ENCODE results near the gene PLSCR2.
"Not testable (repeated sequence)": the region's sequence is repeated elsewhere in the genome, so short reads cannot be mapped to it uniquely, and the experiment has no call there.

The PLSCR2 gene

GRCh38 chr3:146499701-146500100 is 30.3 kb upstream of the PLSCR2 start:
- H3K9ac ChIP-seq (ENCODE audit: low read length): no peak overlapping the region
- H3K36me3 ChIP-seq (ENCODE audit: control insufficient read depth, insufficient read depth, low read length): no peaks in the 10 kb centered on the region
- H3K27me3 ChIP-seq (ENCODE audit: control insufficient read depth, insufficient read depth, low read length): no peaks in the 10 kb centered on the region
- peaks cover 12% of the 10 kb centered on the region for H3K4me1 ChIP-seq (ENCODE audit: control insufficient read depth, insufficient read depth, low read length)
- no peaks in the 10 kb centered on the region for H3K9me3 ChIP-seq (ENCODE audit: control insufficient read depth, low read length)
- H3K4me3 ChIP-seq (ENCODE audit: low read length): no peak overlapping the region

- Histone ChIP-seq H3K27me3 (ENCODE audit: control insufficient read depth, insufficient read depth, low read length) (no peaks in the 10 kb centered on the region), H3K9ac (ENCODE audit: low read length) (no peak overlapping the region), H3K9me3 (ENCODE audit: control insufficient read depth, low read length) (no peaks in the 10 kb centered on the region), H3K4me3 (ENCODE audit: low read length) (no peak overlapping the region), H3K36me3 (ENCODE audit: control insufficient read depth, insufficient read depth, low read length) (no peaks in the 10 kb centered on the region), H3K4me1 (ENCODE audit: control insufficient read depth, insufficient read depth, low read length) (peaks cover 8% of the 10 kb centered on the region)
These were observed 28.8 kb upstream of the PLSCR2 start for GRCh38 chr3:146498002-146498736.

GRCh38 chr3:146497145-146497843 is 27.9 kb upstream of the PLSCR2 start:
- H3K4me1 ChIP-seq (ENCODE audit: control insufficient read depth, insufficient read depth, low read length); H3K4me3 ChIP-seq (ENCODE audit: low read length); H3K9me3 ChIP-seq (ENCODE audit: control insufficient read depth, low read length); H3K9ac ChIP-seq (ENCODE audit: low read length); H3K27me3 ChIP-seq (ENCODE audit: control insufficient read depth, insufficient read depth, low read length); H3K36me3 ChIP-seq (ENCODE audit: control insufficient read depth, insufficient read depth, low read length): not testable (repeated sequence)

GRCh38 chr3:146496726-146497125 is 27.4 kb upstream of the PLSCR2 start:
- Histone ChIP-seq H3K36me3 (ENCODE audit: control insufficient read depth, insufficient read depth, low read length) (no peaks in the 10 kb centered on the region), H3K9ac (ENCODE audit: low read length) (no peak overlapping the region), H3K4me1 (ENCODE audit: control insufficient read depth, insufficient read depth, low read length) (no peaks in the 10 kb centered on the region), H3K27me3 (ENCODE audit: control insufficient read depth, insufficient read depth, low read length) (no peaks in the 10 kb centered on the region), H3K4me3 (ENCODE audit: low read length) (no peak overlapping the region), H3K9me3 (ENCODE audit: control insufficient read depth, low read length) (no peaks in the 10 kb centered on the region)

GRCh38 chr3:146496251-146496650 is 26.9 kb upstream of the PLSCR2 start:
- no peak overlapping the region for H3K4me3 ChIP-seq (ENCODE audit: low read length)
- H3K27me3 ChIP-seq (ENCODE audit: control insufficient read depth, insufficient read depth, low read length): no peaks in the 10 kb centered on the region
- H3K4me1 ChIP-seq (ENCODE audit: control insufficient read depth, insufficient read depth, low read length): no peaks in the 10 kb centered on the region
- H3K9ac ChIP-seq (ENCODE audit: low read length): no peak overlapping the region
- H3K9me3 ChIP-seq (ENCODE audit: control insufficient read depth, low read length): no peaks in the 10 kb centered on the region
- no peaks in the 10 kb centered on the region for H3K36me3 ChIP-seq (ENCODE audit: control insufficient read depth, insufficient read depth, low read length)

GRCh38 chr3:146493761-146494160 is 24.4 kb upstream of the PLSCR2 start:
- Histone ChIP-seq H3K9ac (ENCODE audit: low read length) (no peak overlapping the region), H3K4me1 (ENCODE audit: control insufficient read depth, insufficient read depth, low read length) (no peaks in the 10 kb centered on the region), H3K9me3 (ENCODE audit: control insufficient read depth, low read length) (no peaks in the 10 kb centered on the region), H3K4me3 (ENCODE audit: low read length) (no peak overlapping the region), H3K36me3 (ENCODE audit: control insufficient read depth, insufficient read depth, low read length) (no peaks in the 10 kb centered on the region), H3K27me3 (ENCODE audit: control insufficient read depth, insufficient read depth, low read length) (no peaks in the 10 kb centered on the region)

GRCh38 chr3:146493221-146493620 is 23.9 kb upstream of the PLSCR2 start:
- Histone ChIP-seq H3K4me1 (ENCODE audit: control insufficient read depth, insufficient read depth, low read length) (no peaks in the 10 kb centered on the region), H3K36me3 (ENCODE audit: control insufficient read depth, insufficient read depth, low read length) (no peaks in the 10 kb centered on the region), H3K27me3 (ENCODE audit: control insufficient read depth, insufficient read depth, low read length) (no peaks in the 10 kb centered on the region), H3K9ac (ENCODE audit: low read length) (no peak overlapping the region), H3K4me3 (ENCODE audit: low read length) (no peak overlapping the region), H3K9me3 (ENCODE audit: control insufficient read depth, low read length) (no peaks in the 10 kb centered on the region)

GRCh38 chr3:146491303-146491702 is 21.9 kb upstream of the PLSCR2 start:
- no peak overlapping the region for H3K4me3 ChIP-seq (ENCODE audit: low read length)
- no peaks in the 10 kb centered on the region for H3K27me3 ChIP-seq (ENCODE audit: control insufficient read depth, insufficient read depth, low read length)
- H3K4me1 ChIP-seq (ENCODE audit: control insufficient read depth, insufficient read depth, low read length): no peaks in the 10 kb centered on the region
- H3K9ac ChIP-seq (ENCODE audit: low read length): no peak overlapping the region
- H3K9me3 ChIP-seq (ENCODE audit: control insufficient read depth, low read length): no peaks in the 10 kb centered on the region
- H3K36me3 ChIP-seq (ENCODE audit: control insufficient read depth, insufficient read depth, low read length): no peaks in the 10 kb centered on the region

GRCh38 chr3:146485297-146485696 is 15.9 kb upstream of the PLSCR2 start:
- no peaks in the 10 kb centered on the region for H3K36me3 ChIP-seq (ENCODE audit: control insufficient read depth, insufficient read depth, low read length)
- H3K4me3 ChIP-seq (ENCODE audit: low read length): no peak overlapping the region
- H3K9ac ChIP-seq (ENCODE audit: low read length): no peak overlapping the region
- H3K27me3 ChIP-seq (ENCODE audit: control insufficient read depth, insufficient read depth, low read length): no peaks in the 10 kb centered on the region
- no peaks in the 10 kb centered on the region for H3K4me1 ChIP-seq (ENCODE audit: control insufficient read depth, insufficient read depth, low read length)
- no peaks in the 10 kb centered on the region for H3K9me3 ChIP-seq (ENCODE audit: control insufficient read depth, low read length)

GRCh38 chr3:146476094-146476740 is 6.9 kb upstream of the PLSCR2 start:
- no peaks in the 10 kb centered on the region for H3K9me3 ChIP-seq (ENCODE audit: control insufficient read depth, low read length)
- no peak overlapping the region for H3K4me3 ChIP-seq (ENCODE audit: low read length)
- H3K27me3 ChIP-seq (ENCODE audit: control insufficient read depth, insufficient read depth, low read length): no peaks in the 10 kb centered on the region
- H3K36me3 ChIP-seq (ENCODE audit: control insufficient read depth, insufficient read depth, low read length): no peaks in the 10 kb centered on the region
- H3K9ac ChIP-seq (ENCODE audit: low read length): no peak overlapping the region
- no peaks in the 10 kb centered on the region for H3K4me1 ChIP-seq (ENCODE audit: control insufficient read depth, insufficient read depth, low read length)

GRCh38 chr3:146474976-146475375 is 5.6 kb upstream of the PLSCR2 start:
- not testable (repeated sequence) for H3K36me3 ChIP-seq (ENCODE audit: control insufficient read depth, insufficient read depth, low read length)

GRCh38 chr3:146473726-146474125 is 4.4 kb upstream of the PLSCR2 start:
- no peaks in the 10 kb centered on the region for H3K9me3 ChIP-seq (ENCODE audit: control insufficient read depth, low read length)
- no peak overlapping the region for H3K9ac ChIP-seq (ENCODE audit: low read length)
- H3K4me3 ChIP-seq (ENCODE audit: low read length): no peak overlapping the region
- H3K4me1 ChIP-seq (ENCODE audit: control insufficient read depth, insufficient read depth, low read length): peaks cover 7% of the 10 kb centered on the region
- H3K36me3 ChIP-seq (ENCODE audit: control insufficient read depth, insufficient read depth, low read length): no peaks in the 10 kb centered on the region
- no peaks in the 10 kb centered on the region for H3K27me3 ChIP-seq (ENCODE audit: control insufficient read depth, insufficient read depth, low read length)

More at GRCh38 chr3:146474976-146475375, 5.6 kb upstream of the PLSCR2 start:
- not testable (repeated sequence) for H3K4me1 ChIP-seq (ENCODE audit: control insufficient read depth, insufficient read depth, low read length); H3K9ac ChIP-seq (ENCODE audit: low read length); H3K9me3 ChIP-seq (ENCODE audit: control insufficient read depth, low read length); H3K4me3 ChIP-seq (ENCODE audit: low read length); H3K27me3 ChIP-seq (ENCODE audit: control insufficient read depth, insufficient read depth, low read length)
